Mesendoderm (in vitro differentiated cells): ENCODE measurements around the gene CPLX1.

Source experiments
- DNase-seq: peaks from one replicate; pipeline ENCODE4 v3.0.0; 2013
- H2AK5ac ChIP-seq: 2 replicates; pipeline ENCODE4 v1.6.1; 2013; ENCODE audit warnings: low read length, inconsistent platforms
- H2BK120ac ChIP-seq: 2 replicates; pipeline ENCODE4 v1.6.1; 2013; ENCODE audit warnings: low read depth, mild to moderate bottlenecking, low read length, moderate library complexity, mixed read lengths
- H2BK15ac ChIP-seq: replicated peaks from 2 replicates; pipeline ENCODE4 v1.6.1; 2013; ENCODE audit warnings: low read depth, mild to moderate bottlenecking, moderate library complexity
- H2BK5ac ChIP-seq: 2 replicates; pipeline ENCODE4 v1.6.1; 2013; ENCODE audit warnings: low read length, inconsistent platforms
- H3K18ac ChIP-seq: 2 replicates; pipeline ENCODE4 v1.6.1; 2013; ENCODE audit warnings: mild to moderate bottlenecking, low read length, mixed read lengths
- H3K23ac ChIP-seq: one replicate; pipeline ENCODE4 v1.6.1; 2013; ENCODE audit warnings: low read length
- H3K27ac ChIP-seq: 2 replicates; pipeline ENCODE4 v1.5.1; 2013; ENCODE audit warnings: low read depth, mild to moderate bottlenecking, inconsistent platforms, low read length, moderate library complexity
- H3K27me3 ChIP-seq: 2 replicates; pipeline ENCODE4 v1.6.1; 2013; ENCODE audit warnings: low read length, control low read depth, mild to moderate bottlenecking, inconsistent platforms; ENCODE audit not compliant: insufficient read depth, poor library complexity
- H3K36me3 ChIP-seq: 2 replicates; pipeline ENCODE4 v1.6.1; 2013; ENCODE audit warnings: low read length, inconsistent platforms; ENCODE audit not compliant: control insufficient read depth, insufficient read depth
- H3K4ac ChIP-seq: one replicate; pipeline ENCODE4 v1.6.1; 2013; ENCODE audit warnings: low read depth, mild to moderate bottlenecking, low read length, moderate library complexity
- H3K4me1 ChIP-seq: 2 replicates; pipeline ENCODE4 v1.6.1; 2013; ENCODE audit warnings: low read depth, low read length, inconsistent platforms; ENCODE audit not compliant: control insufficient read depth
- H3K4me2 ChIP-seq: 2 replicates; pipeline ENCODE4 v1.6.1; 2013; ENCODE audit warnings: low read length
- H3K4me3 ChIP-seq: 2 replicates; pipeline ENCODE4 v1.5.1; 2013; ENCODE audit warnings: mild to moderate bottlenecking, low read length
- H3K56ac ChIP-seq: one replicate; pipeline ENCODE4 v1.6.1; 2013; ENCODE audit warnings: low read length
- H3K79me1 ChIP-seq: 2 replicates; pipeline ENCODE4 v1.6.1; 2013; ENCODE audit warnings: low read length, inconsistent platforms
- H3K79me2 ChIP-seq: 2 replicates; pipeline ENCODE4 v1.6.1; 2013; ENCODE audit warnings: mild to moderate bottlenecking, low read length; ENCODE audit not compliant: control insufficient read depth, insufficient read depth
- H3K9ac ChIP-seq: 2 replicates; pipeline ENCODE4 v1.6.1; 2013; ENCODE audit warnings: low read length, inconsistent platforms
- H4K5ac ChIP-seq: one replicate; pipeline ENCODE4 v1.6.1; 2013; ENCODE audit warnings: low read length
- H4K8ac ChIP-seq: one replicate; pipeline ENCODE4 v1.6.1; 2013; ENCODE audit warnings: low read depth, mild to moderate bottlenecking, control low read depth, low read length, moderate library complexity
- WGBS: extraction: QIAGEN DNeasy Blood & Tissue Kit; methylation state at CpG from one replicate; pipeline ENCODE4 v1.1.7; 2013; ENCODE audit warnings: low lambda C conversion rate, missing lambda C conversion rate; ENCODE audit not compliant: insufficient coverage; ENCODE audit errors: extremely low coverage; 5-methylcytosine and 5-hydroxymethylcytosine counted together

Gene CPLX1

GRCh38 chr4:848307-848691, 22.4 kb upstream of the CPLX1 start:
- Histone ChIP-seq H3K4me2 (no peak overlapping the region), H2BK120ac (no peak overlapping the region), H3K79me2 (no peaks in the 10 kb centered on the region), H3K27ac (no peak overlapping the region), H3K36me3 (no peaks in the 10 kb centered on the region), H3K4me3 (no peak overlapping the region), H3K9ac (no peak overlapping the region), H3K79me1 (no peaks in the 10 kb centered on the region), H3K23ac (no peak overlapping the region), H3K18ac (no peak overlapping the region), H4K8ac (no peak overlapping the region), H2BK15ac (no peak overlapping the region), H2BK5ac (no peak overlapping the region), H2AK5ac (no peak overlapping the region), H3K4ac (no peak overlapping the region), H3K27me3 (no peaks in the 10 kb centered on the region), H4K5ac (no peak overlapping the region), H3K56ac (no peak overlapping the region), H3K4me1 (no peaks in the 10 kb centered on the region)
- DNase-seq: no peak
- no CpG with 5 or more reads among the region's 16 CpGs for WGBS

- DNase-seq: no peak
- no peak overlapping the region for H3K4me3 ChIP-seq
Measured at GRCh38 chr4:845836-846251, 19.9 kb upstream of the CPLX1 start.

GRCh38 chr4:845233-845835, 19.4 kb upstream of the CPLX1 start:
- Histone ChIP-seq H3K4me2 (no peak overlapping the region), H3K79me1 (no peaks in the 10 kb centered on the region), H2BK5ac (no peak overlapping the region), H3K56ac (no peak overlapping the region), H3K27ac (no peak overlapping the region), H4K5ac (no peak overlapping the region), H3K36me3 (no peaks in the 10 kb centered on the region), H2BK15ac (no peak overlapping the region), H3K18ac (no peak overlapping the region), H3K4ac (no peak overlapping the region), H3K4me3 (no peak overlapping the region), H3K9ac (no peak overlapping the region), H4K8ac (no peak overlapping the region), H3K4me1 (no peaks in the 10 kb centered on the region), H3K23ac (no peak overlapping the region), H3K27me3 (no peaks in the 10 kb centered on the region), H2AK5ac (no peak overlapping the region), H2BK120ac (no peak overlapping the region), H3K79me2 (no peaks in the 10 kb centered on the region)
- WGBS: no CpG with 5 or more reads among the region's 9 CpGs
- no peak for DNase-seq

More at GRCh38 chr4:845836-846251, 19.9 kb upstream of the CPLX1 start:
- no peak overlapping the region for H3K27ac ChIP-seq
- H2AK5ac ChIP-seq: no peak overlapping the region
- H3K27me3 ChIP-seq: no peaks in the 10 kb centered on the region
- H2BK5ac ChIP-seq: no peak overlapping the region
- no peaks in the 10 kb centered on the region for H3K4me1 ChIP-seq
- H4K8ac ChIP-seq: no peak overlapping the region
- H3K79me2 ChIP-seq: no peaks in the 10 kb centered on the region
- no peaks in the 10 kb centered on the region for H3K79me1 ChIP-seq
- no peak overlapping the region for H3K23ac ChIP-seq
- H2BK120ac ChIP-seq: no peak overlapping the region
- no CpG with 5 or more reads among the region's 14 CpGs for WGBS
- no peaks in the 10 kb centered on the region for H3K36me3 ChIP-seq
- no peak overlapping the region for H3K56ac ChIP-seq
- H2BK15ac ChIP-seq: no peak overlapping the region
- H3K9ac ChIP-seq: no peak overlapping the region
- no peak overlapping the region for H4K5ac ChIP-seq
- no peak overlapping the region for H3K4ac ChIP-seq
- H3K4me2 ChIP-seq: no peak overlapping the region
- H3K18ac ChIP-seq: no peak overlapping the region

- H4K8ac ChIP-seq: no peak overlapping the region
- H2BK15ac ChIP-seq: no peak overlapping the region
- H3K4me2 ChIP-seq: no peak overlapping the region
- H3K27ac ChIP-seq: no peak overlapping the region
- H3K36me3 ChIP-seq: no peaks in the 10 kb centered on the region
- no peak overlapping the region for H3K18ac ChIP-seq
- no peak overlapping the region for H2BK5ac ChIP-seq
- H3K4ac ChIP-seq: no peak overlapping the region
- no peak overlapping the region for H4K5ac ChIP-seq
- H3K79me2 ChIP-seq: no peaks in the 10 kb centered on the region
- H2AK5ac ChIP-seq: no peak overlapping the region
- H3K27me3 ChIP-seq: no peaks in the 10 kb centered on the region
- H3K4me1 ChIP-seq: no peaks in the 10 kb centered on the region
- H3K56ac ChIP-seq: no peak overlapping the region
- H2BK120ac ChIP-seq: no peak overlapping the region
- DNase-seq: no peak
- H3K4me3 ChIP-seq: no peak overlapping the region
- no CpG with 5 or more reads among the region's 10 CpGs for WGBS
- H3K79me1 ChIP-seq: no peaks in the 10 kb centered on the region
- H3K9ac ChIP-seq: no peak overlapping the region
- H3K23ac ChIP-seq: no peak overlapping the region
Measured at GRCh38 chr4:844752-845232, 18.9 kb upstream of the CPLX1 start.

GRCh38 chr4:839675-840443, 13.9 kb upstream of the CPLX1 start:
- H3K23ac ChIP-seq: no peak overlapping the region
- H2BK15ac ChIP-seq: no peak overlapping the region
- no peaks in the 10 kb centered on the region for H3K4me1 ChIP-seq
- no peak overlapping the region for H3K27ac ChIP-seq
- no peak overlapping the region for H3K56ac ChIP-seq
- no peak overlapping the region for H3K4me2 ChIP-seq
- H3K27me3 ChIP-seq: no peaks in the 10 kb centered on the region
- H3K79me2 ChIP-seq: no peaks in the 10 kb centered on the region
- DNase-seq: no peak
- H4K5ac ChIP-seq: no peak overlapping the region
- no peak overlapping the region for H3K4me3 ChIP-seq
- H3K4ac ChIP-seq: no peak overlapping the region
- H2BK5ac ChIP-seq: no peak overlapping the region
- H3K79me1 ChIP-seq: no peaks in the 10 kb centered on the region
- WGBS: no CpG with 5 or more reads among the region's 4 CpGs
- H3K9ac ChIP-seq: no peak overlapping the region
- no peak overlapping the region for H3K18ac ChIP-seq
- no peaks in the 10 kb centered on the region for H3K36me3 ChIP-seq
- H2AK5ac ChIP-seq: no peak overlapping the region
- no peak overlapping the region for H4K8ac ChIP-seq
- H2BK120ac ChIP-seq: no peak overlapping the region
